ENCODE data around the gene RBM5. TPM values are rescaled to one million over a fixed set of nuclear protein-coding genes. Genes with fewer than 3 reads are reported as not detected.

The RBM5 gene
- total RNA-seq, 1 donor from 2014 or later: 332 TPM

DNA sequence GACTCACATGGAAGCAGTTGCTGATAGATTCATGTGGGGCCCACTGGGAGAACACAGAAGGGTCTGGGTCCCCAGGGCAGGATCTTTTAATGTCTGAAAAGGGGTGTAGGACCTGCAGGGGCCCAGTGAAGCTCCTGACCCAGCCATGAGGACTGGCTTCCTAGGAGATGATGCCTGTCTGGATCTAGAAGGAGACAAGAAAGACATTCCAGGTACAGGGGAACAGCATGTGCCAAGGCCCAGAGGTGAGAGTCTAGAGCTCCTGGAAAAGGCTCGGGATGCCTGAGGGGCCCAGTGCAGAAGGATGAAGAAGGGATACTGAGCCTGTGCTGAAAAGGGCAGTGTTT, 61.7 kb downstream of the RBM5 start:
- no peak for DNase-seq (ENCODE audit: low spot score in 2 of 2, unreplicated experiment in 2 of 2)

DNA sequence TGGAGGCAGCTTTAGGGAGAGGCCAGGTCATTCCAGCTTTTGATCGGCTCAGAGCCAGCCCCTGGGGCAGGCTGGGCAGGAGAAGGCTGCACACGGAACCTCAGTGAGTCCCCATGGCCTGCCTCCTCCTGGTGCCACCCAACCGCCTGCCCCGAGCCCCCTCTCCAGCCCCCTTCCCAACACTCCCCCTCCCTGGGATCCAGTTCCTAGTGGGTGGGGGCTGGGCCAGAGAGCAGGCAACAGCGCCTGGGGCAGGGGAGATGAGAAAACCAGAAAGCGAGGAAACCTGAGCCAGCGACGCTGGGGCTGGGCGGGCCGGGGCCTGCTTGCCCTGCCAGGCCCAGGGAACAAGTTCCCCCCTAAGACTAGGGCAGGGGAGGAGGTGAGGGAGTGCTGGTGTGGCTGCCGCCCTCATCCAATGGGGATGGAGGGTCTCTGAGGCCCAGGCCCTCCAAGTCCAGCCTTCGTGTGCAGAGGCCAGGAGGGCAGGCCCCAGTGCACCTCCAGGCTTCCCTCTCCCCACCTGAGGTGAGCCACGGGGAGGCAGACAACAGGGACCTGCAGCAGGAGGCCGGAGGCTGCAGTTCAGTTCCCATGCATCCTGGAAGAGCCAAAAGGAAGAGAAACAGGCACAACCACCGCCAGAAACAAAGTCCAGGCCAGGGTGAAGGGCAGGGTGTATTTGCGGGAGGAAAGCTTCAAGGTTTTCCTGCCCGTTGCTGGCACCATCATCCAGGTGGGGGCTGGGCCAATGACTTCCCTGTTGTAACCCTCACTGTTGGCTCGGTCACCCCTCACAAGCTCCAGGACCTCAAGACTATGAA, 62.4 kb downstream of the RBM5 start:
- Mint-ChIP-seq H3K4me3 (no peak overlapping the region), H3K36me3 (no peaks in the 10 kb centered on the region), H3K27me3 (ENCODE audit: low read depth) (peaks cover 2% of the 10 kb centered on the region), H3K9me3 (no peaks in the 10 kb centered on the region), H3K4me1 (peaks cover 78% of the 10 kb centered on the region), H3K27ac (peak overlapping the region; percentile 92)
- TF ChIP-seq CTCF (IDR thresholded peaks at IDR 0.05; ENCODE audit: unreplicated experiment): no peak
- peak; percentile 49 to 65 for DNase-seq (ENCODE audit: low spot score in 2 of 2, unreplicated experiment in 2 of 2)

More for the DNA sequence above, 61.7 kb downstream of the RBM5 start:
- Mint-ChIP-seq H3K9me3 (no peaks in the 10 kb centered on the region), H3K4me1 (peaks cover 75% of the 10 kb centered on the region), H3K27ac (peak overlapping the region; percentile 92), H3K4me3 (peak overlapping the region; percentile 1), H3K36me3 (no peaks in the 10 kb centered on the region), H3K27me3 (ENCODE audit: low read depth) (peaks cover 2% of the 10 kb centered on the region)
- no peak for TF ChIP-seq CTCF (IDR thresholded peaks at IDR 0.05; ENCODE audit: unreplicated experiment)

- no peak overlapping the region for H3K4me3 Mint-ChIP-seq
- no peaks in the 10 kb centered on the region for H3K9me3 Mint-ChIP-seq
- peaks cover 78% of the 10 kb centered on the region for H3K4me1 Mint-ChIP-seq
- peaks cover 2% of the 10 kb centered on the region for H3K27me3 Mint-ChIP-seq (ENCODE audit: low read depth)
- no peak for DNase-seq (ENCODE audit: low spot score in 2 of 2, unreplicated experiment in 2 of 2)
- peak overlapping the region; percentile 92 for H3K27ac Mint-ChIP-seq
- TF ChIP-seq CTCF (IDR thresholded peaks at IDR 0.05; ENCODE audit: unreplicated experiment): no peak
- no peaks in the 10 kb centered on the region for H3K36me3 Mint-ChIP-seq
Observed at GRCh38 chr3:50151728-50152127, 63.0 kb downstream of the RBM5 start.

DNA sequence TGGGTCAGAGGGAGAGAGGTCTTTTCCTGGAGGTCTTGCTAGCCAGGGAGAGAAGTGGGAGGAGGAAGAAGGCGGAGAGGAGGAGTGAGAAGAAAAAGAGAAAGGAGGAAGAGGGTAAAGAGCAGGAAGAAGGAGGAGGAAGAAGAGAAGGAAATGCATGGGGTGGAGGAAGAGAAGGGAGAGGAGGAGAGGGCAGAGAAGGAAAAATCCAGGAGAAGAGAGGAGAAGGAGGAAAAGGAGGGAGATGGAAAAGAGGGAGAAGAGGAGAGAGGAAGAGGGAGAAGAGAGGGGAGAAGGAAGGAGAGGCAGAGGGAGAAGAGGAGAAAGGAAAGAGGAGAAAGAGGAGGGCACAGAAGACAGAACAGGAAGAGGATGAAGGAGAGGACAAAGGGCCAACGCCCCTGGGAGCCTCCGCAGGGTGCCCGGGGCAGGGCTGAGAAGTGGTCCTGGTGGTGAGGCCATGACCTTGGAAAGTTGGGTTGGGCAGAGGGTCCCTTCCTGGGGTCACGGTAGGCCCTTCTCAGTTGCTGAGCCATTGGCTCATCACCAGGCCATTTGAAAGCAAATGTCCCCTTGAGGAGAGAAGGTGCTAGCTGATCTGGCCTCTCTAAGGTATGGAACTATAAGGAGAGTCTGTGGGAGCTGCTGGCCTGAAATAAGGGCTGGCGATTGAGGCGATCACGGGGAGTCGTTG, 65.2 kb downstream of the RBM5 start:
- Mint-ChIP-seq H3K4me1 (peaks cover 74% of the 10 kb centered on the region), H3K27me3 (ENCODE audit: low read depth) (peaks cover 2% of the 10 kb centered on the region), H3K36me3 (no peaks in the 10 kb centered on the region), H3K9me3 (no peaks in the 10 kb centered on the region), H3K4me3 (peak overlapping the region; percentile 64), H3K27ac (peak overlapping the region; percentile 72)
- no peak for DNase-seq (ENCODE audit: low spot score in 2 of 2, unreplicated experiment in 2 of 2)
- no peak for TF ChIP-seq CTCF (IDR thresholded peaks at IDR 0.05; ENCODE audit: unreplicated experiment)

- peak overlapping the region; percentile 64 for H3K4me3 Mint-ChIP-seq
- peak overlapping the region; percentile 72 for H3K27ac Mint-ChIP-seq
- no peaks in the 10 kb centered on the region for H3K36me3 Mint-ChIP-seq
- TF ChIP-seq CTCF (IDR thresholded peaks at IDR 0.05; ENCODE audit: unreplicated experiment): no peak
- peaks cover 2% of the 10 kb centered on the region for H3K27me3 Mint-ChIP-seq (ENCODE audit: low read depth)
- H3K9me3 Mint-ChIP-seq: no peaks in the 10 kb centered on the region
- DNase-seq (ENCODE audit: low spot score in 2 of 2, unreplicated experiment in 2 of 2): peak in 1 of 2 experiments; percentile 62
- peaks cover 75% of the 10 kb centered on the region for H3K4me1 Mint-ChIP-seq
Observed at GRCh38 chr3:50154476-50154839, 65.7 kb downstream of the RBM5 start.
